Measurements from ENCODE around the gene ADRM1.

Gene ADRM1

DNA sequence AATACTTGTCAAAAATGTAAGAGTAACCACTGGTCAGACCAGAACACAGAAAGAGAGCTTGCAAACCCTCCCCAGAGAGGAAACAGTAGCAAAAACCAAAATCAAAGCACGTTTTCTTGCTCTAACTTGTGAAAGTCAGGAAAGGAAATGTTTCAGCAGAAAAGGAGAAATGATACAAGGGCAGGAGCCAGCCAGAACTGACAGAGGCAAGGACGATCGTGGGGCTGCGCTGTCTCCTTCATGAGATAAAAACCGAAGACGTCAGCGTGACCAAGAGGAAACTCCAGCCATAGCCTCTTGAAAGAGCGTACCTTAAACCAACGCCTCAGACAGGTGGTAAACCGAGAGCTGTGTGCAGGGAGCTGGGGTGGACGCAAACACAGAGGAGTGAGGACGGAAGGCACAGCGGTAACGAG is 36.9 kb downstream of the ADRM1 start:
- no peak for DNase-seq (ENCODE audit: low spot score)

DNA sequence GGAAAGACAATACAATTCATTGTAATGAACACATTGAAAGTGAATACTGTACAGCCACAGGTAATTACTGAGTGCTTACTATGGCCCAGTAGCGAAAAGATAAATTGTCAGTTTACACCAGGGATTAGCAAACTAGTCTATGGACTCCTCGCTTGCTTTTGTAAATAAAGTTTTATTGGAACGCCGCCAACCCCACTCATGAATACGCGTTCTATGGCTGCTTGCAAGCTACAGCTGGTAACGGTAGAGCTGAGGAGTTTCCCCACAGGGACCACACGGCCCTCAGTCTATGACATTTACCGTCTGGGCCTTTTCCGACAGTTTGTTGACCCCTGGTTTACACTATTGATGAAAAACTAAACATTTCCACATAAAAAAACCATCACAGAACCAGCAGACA is 40.1 kb downstream of the ADRM1 start:
- DNase-seq (ENCODE audit: low spot score) = no peak

DNA sequence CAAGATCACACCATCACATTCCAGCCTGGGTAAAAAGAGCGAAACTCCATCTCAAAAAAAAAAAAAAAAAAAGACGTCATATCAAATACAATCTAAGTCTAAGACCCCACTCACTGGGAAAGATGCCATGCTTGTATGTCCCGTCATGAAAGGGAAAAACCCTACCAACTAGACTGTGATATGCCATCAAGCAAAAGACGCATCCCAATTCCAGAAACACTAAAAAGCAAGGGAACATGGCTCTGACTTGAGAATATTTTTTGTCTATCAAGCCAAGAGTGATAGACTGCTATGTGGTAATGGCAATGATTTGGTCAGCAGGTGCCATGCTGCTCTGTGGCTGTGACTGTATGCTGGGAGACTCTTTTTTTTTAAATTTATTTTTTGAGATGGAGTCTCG is 41.3 kb downstream of the ADRM1 start:
- no peak for DNase-seq (ENCODE audit: low spot score)

DNA sequence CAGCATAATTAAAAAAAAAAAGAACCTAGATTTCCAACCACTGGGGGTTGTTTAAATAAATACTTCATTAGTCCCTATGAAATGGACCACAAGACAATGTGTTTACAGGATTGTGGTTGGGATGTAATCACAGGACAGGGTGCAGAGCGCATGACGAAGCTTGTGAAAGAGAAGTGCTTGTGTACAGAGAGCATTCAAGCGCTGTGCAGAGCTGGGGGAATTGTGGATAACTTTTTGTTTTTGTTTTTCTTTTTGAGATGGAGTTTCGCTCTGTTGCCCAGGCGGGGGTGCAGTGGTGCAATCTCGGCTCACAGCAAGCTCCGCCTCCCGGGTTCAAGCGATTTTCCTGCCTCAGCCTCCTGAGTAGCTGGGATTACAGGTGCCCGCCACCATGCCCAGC is 42.0 kb downstream of the ADRM1 start:
- no peak for DNase-seq (ENCODE audit: low spot score)

DNA sequence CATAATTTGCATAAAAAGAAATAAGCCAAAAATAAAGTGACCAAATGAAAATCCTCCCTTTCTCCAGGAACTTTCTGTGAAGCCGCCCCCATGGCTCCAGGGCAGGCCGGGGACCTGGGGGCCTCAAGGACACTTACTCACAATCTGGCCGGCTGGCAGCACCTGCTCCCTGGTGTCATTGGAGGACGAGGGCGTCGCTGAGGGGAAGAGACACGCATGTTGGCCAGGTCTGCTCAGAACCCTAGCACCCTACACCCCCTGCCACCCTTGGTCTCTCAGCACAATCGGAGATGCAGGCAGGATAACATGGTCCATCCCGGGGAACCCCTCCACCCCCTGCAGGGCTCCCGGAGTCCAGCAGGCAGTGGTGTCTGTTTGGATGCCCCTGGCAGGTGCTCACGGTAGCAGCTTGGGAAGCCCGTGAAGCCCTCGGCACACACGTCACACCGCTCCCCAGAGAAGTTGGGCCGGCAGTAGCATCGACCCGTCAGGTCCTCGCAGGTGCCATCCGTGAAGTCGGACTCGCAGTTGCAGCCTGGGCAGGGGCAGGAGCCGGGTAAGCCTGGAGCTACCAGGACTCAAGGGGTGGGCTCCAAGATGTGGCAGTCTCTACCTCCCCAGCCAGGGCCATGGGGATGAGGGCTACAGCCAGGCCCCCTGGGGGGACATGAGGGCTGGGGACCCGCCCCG is 43.0 kb downstream of the ADRM1 start:
- DNase-seq (ENCODE audit: low spot score) = no peak

DNA sequence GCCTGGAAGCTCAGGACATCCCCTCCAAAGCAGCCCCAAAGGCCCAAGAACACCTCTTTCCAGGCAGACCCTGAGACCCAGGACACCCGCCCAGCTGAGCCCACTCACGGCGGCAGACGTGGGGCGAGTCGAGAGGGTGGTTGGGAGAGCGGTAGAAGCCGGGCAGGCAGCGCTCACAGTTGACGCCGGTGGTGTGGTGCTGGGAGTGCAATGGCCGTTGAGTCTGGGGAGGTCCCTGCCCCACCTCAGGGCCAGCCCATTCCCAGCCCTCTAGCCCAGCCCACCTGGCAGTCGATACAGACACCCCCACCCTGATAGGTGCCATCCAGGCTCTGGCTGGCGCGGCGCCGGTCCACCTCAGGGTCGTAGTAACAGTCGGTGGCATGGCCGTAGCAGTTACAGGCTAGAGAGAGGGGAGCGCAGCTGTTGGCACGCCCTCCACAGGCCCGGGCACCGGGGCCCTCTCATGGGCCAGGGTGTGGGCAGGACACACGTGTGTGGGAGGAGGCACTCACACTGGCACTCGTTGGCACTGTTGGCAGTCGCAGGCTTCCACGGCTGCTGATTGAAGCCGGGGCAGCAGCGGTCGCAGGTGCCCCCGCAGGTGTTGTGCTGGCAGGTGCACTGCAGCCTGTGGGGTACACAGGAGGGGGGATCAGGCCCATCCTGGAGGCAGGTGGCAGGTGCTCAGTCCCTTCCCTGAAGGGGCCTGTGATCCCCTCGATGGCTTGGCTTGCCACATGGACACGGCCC is 43.8 kb downstream of the ADRM1 start:
- no peak for DNase-seq (ENCODE audit: low spot score)

DNA sequence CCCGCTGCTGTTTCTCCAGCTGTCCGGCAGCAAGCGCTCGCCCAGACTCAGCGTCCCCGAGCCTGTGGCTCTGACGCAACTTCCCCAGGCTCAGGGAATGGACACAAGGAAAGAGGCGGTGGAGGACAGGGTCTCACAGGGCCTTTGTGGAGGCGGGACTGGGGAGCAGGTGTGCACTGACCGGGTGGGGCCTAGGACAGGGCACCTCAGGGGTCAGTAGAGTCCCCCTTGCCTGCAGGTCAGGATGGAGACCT is 44.3 kb downstream of the ADRM1 start:
- no peak for DNase-seq (ENCODE audit: low spot score)

DNA sequence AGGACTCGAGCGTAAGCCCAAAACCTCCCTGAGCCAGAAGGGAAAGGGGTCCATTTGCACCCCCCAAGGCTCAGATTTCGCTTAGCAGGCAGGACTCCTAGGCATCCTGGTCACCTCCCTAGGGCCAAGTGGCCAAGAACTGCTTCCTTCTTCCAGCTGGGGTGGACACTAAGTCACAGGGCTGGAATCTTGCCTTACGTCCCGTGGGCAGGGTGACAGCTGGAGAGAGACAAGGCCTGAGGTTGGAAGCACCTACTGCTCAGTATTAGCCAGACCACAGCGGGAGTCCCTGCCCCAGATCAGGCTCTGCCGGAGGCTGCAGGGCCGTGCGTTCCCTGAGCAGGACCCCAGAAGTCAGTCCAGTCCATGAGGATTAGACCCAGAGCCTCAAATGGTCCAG is 44.6 kb downstream of the ADRM1 start:
- DNase-seq (ENCODE audit: low spot score) = no peak

DNA sequence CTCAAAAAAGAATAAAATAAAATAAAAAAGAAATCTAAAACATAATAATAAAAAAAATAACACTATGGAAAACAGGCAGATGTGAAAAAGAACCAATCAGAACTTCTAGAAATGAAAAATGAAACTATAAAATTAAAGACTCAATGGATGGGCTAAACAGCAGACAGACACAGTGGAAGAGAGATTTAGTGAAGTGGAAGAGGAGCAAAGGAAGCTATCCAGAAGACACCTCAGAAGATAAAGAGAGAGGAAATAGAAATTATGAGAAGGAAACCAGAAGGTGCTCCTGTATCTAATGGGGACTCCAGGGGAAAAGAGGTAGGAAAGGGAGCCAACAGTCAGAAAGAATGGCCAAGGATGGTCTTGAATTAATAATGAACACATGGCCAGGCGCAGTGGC is 45.8 kb downstream of the ADRM1 start:
- no peak for DNase-seq (ENCODE audit: low spot score)

DNA sequence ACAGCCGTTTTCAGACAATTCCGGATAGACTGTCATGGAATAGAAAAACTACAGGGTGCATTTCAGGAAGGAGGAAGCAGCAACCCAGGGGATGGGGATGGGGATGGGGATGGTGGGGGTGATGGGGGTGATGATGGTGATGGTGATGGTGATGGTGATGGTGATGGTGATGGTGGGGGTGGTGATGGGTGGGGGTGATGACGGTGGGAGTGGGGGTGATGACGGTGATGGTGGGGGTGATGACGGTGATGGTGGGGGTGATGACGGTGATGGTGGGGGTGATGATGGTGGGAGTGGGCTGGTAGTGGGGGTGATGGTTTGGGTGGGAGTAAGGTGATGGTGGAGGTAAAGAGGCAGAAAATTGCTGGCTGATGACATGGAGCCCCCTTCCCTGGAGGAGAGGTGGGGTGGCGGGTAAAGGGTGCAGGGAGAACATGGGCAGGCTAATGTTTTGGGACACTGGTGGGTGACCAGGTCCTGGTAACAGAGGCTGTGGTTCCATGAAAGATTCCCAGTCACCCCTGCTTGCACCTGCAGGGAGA is 46.8 kb downstream of the ADRM1 start:
- no peak for DNase-seq (ENCODE audit: low spot score)

DNA sequence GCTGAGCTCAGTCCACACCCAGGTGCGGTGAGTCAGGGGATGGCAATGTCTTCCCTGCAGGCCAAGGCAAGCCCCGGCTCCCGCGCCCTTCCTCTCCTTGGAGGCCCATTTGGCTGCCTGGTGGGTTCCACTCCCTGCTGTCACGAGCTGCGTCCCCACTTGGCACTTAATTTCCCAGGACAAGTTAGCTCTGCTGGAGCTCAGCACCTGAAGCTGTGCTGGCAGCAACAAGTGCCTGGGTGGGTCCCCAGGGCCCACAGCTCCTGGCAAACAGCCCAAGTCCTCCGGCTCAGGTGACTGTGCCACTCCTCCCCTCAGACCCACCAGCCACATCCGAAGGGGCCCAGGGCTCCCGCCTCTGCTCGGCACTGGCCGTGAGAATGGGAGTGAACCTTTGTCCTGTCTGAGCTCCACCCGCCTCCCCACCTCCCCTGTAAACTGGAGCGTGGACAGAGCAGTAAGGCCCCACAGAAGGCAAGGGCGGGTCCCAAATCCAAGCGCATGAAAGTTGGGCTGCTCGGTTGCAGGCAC is 47.4 kb downstream of the ADRM1 start:
- DNase-seq (ENCODE audit: low spot score) = no peak

DNA sequence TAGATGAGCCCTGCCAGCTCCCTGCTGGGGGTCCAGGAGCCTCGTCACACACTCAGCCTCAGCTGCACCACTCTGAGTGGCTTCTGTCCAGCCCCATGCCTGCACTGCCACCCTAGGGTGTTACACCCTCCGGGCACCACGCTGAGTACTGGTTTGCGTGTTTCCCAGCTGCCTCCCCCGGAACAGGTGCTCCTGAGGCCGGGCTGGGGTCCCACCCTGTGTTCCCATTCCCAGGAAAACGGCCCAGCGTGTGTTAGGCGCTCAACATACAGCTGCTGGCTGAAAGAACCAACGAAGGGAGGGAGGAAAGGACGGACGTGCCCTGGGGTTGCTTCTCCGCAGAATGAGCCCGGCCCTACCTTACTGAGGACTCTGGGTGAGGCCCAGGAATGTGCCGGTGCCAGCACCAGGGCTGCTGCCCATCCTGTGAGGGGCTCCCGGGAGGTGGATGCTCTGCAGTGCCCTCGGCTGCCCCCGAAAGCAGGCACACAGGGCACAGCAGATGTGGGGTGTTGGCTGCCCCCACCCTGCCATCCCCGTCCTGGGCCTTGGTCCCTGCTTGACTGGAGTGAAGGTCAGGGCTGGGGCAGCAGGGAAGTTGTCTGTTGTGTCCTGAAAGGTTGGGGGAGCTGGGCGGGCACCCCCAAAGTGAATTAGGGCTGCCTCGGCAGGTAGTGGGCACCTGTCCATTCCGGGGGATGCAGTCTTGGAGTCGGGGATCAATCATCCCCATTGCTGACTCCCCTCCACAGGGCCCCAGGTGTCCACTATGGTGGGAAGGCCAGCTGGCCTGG is 48.0 kb downstream of the ADRM1 start:
- no peak for DNase-seq (ENCODE audit: low spot score)

DNA sequence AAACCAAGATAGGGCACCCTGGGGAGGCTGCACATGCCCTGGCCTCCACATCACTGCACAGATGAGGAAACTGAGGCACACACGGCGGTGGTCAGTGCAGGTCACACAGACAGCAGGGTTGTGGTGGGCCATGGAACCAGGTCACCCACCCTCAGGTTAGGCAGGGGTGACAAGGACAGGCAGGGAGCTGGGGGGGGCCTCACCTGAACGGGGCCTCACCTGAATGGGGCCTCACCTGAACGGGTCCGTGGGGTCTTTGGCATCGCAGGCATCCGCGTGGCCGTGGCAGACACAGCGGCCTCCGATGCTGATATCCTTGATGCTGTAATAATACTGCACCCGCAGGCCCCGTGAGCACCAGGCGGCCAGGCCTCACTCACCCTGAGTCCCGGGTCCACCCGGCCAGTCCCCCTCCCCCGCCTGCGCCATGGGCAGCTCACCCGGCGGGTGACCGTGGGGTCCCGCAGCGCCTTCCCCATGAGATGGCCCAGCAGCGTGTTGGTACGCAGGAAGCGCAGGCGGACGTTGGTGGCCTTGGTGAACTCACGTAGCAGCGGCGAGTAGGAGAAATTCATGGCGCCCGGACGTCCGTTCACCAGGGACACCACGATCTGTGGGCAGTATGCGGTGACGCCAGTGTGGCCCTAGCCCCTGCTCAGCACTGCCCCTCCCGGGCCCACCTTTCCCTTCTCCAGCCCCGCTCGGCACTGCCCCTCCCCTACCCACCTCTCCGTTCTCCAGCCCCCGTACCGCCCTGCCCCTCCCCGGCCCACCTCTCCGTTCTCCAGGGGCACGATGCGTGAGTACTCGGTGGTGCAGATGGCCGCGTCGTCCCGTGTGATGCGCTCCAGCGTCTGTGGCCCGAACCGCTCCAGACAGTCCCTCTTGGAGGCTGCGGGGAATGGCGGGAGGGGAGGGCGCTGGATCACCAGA is 48.9 kb downstream of the ADRM1 start:
- DNase-seq (ENCODE audit: low spot score) = no peak

DNA sequence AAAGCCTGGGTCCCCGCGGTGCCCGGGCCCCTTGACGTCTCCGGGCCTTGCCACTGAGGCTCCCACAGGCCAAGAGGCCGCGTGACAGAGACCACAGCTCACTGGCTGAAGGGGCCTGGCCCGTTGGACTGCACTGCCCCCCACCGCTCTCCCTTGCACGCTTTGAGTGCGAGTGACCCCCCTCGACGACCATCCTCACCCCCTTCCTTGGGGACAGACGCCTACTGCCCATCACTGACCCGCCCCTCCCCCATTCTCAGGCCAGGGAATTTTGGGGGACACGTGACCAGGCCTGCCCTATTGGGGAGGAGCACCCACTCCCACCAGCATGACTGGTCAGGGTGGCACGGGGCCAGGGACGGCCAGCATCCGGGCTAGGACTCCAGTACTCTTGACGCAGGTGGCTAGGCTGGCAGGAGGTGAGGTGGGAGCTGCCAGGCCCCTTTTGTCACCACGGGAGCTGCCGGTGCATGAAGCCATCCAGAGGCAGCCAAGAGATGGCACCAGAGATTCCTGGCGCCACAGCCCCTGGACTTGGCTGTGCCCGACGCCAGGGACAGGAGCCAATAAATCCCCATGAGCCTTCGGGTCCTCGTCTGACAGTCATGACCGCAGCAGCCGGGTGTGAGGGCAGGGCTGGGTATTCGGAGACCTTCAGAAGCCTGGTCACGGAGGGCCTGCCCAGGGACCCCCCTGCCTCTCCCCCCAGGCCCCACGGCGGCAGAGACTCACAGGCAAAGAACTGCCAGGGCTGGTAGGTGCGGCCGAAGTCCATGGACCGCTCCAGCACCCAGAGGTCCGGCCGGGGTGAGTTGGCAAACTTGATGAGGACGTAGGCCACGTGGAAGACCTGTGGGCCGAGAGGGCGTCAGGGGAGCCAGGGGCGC is 49.8 kb downstream of the ADRM1 start:
- DNase-seq (ENCODE audit: low spot score) = no peak

DNA sequence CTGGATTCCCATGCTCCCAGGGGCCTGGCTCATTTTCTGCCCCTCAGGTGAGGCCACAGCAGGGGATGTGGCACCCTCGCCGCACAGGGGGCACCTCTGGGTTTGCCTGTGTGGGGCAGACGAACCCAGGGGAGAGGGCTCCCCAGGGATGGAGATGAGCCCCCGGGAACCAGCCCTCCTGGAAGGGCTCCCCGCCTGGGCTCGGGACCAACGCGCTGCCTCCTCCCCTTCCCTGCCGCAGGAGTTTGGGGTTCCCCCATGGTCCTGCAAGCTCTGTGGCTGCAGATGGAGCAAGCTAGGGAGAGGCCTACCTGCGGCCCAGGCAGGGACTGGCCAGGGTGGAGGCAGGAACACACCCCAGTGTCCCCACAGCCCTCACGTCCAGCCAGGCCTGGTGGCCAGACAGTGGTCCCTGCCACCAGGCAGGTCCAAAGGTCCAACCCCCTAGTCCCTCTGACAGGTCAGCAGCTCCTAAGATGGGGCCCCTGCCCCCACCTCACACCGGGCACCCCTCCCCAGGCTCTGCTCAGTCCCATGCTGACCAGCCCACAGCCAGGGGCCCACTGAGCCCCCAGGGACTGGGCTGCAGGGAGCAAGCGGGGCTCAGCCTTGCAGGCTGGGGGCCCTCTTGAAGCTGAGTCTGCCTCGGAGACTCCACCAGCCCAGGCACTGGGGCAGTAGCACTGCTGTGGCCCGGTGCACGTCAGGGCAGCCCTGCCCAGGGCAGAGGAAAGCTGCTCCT is 50.7 kb downstream of the ADRM1 start:
- DNase-seq (ENCODE audit: low spot score) = no peak

DNA sequence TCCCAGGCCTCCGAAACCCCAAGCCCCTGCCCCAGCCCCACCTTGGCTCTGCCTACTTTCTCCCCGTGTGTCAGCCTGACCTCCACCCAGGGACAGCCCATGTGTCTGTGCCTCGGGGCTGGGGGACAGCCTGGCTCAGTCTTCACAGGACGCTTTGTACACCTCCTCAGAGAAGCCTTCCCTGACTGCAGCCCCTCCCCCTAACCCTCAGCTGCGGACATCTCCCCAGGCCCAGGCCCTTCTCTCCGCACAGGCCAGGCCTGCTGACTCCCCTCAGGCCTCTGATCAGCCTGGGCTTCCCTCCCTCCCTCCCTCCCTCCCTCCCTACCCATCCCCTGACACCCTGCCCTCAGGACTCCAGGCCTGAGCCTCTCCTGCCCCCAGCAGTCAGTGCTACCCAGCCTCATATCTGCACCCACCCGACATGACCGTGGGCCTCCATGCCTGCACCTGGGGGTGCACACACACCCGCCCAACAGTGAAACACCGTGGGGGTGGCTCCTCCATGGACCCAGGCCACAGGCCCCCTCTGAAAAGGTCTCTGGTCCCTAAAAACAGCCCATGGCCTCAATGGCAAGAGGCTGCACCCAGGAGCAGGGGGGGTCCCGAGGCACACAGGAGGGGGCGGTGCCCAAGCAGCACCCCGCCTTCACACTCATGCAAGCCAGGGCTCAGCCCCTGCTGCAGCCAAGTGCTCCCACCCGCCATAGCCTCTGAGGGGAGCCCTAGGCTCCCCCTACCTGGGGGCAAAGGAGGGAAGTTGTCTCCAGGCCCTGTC is 51.4 kb downstream of the ADRM1 start:
- DNase-seq (ENCODE audit: low spot score) = no peak

DNA sequence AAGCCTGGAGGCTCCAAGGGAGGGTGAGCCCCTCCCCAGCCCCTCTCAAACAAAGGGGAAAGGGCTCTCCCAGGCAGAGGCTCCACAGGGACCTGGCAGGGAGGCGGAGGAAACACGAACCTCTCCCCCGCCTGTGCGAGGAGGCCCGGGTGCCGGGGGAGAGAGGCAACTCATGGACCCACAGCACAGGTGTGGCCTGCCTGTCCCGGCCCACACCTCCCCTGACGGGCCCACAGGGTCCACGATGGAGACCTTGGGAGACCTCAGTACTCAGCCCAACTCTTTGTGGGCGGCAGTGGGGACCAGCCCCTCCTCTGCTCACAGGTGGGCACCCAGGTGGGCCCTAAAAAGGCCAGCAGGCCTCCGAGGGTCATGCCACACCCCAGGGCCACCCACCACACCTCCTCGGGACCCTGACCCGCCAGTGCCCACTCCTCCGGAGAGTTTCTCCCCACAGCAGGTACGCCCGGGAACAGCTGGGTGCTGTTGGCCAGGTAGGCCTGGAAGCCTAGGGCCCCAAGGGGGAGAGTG is 52.1 kb downstream of the ADRM1 start:
- DNase-seq (ENCODE audit: low spot score) = no peak

DNA sequence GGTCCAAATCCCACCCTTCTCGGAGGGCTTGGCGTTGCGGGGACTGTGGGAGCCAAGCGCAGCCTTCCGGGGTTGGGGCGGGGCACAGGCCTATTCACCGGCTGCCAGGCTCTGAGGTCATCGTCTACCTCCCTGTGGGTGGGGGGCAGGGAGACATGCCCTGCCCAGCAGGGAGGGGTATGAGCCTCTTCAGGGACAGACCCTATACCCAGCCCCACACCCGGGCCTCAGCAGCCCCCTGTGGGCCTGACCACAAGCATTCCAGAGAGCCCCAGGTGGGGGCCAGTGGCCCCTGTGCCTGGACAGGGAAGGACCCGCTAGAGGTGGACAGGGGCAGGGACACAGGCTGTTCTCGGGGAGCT is 52.7 kb downstream of the ADRM1 start:
- no peak for DNase-seq (ENCODE audit: low spot score)
